Muscle of leg (tissue), 11 donors: ENCODE results near the gene USP36. TPM values are rescaled to one million over a fixed set of nuclear protein-coding genes. Genes with fewer than 3 reads are reported as not detected.
"Not testable (repeated sequence)": the region's sequence is repeated elsewhere in the genome, so short reads cannot be mapped to it uniquely, and the experiment has no call there.

ENCODE experiments used
- DNase-seq: peaks from one replicate; pipeline ENCODE4 v3.0.0; 2013
- H3K27ac ChIP-seq: one replicate; pipeline ENCODE4 v1.5.1; 2013; ENCODE audit warnings: mild to moderate bottlenecking, low read length, control low read depth
- H3K27me3 ChIP-seq: one replicate; pipeline ENCODE4 v1.6.1; 2013; ENCODE audit warnings: low read length; ENCODE audit not compliant: control insufficient read depth, insufficient read depth
- H3K36me3 ChIP-seq: one replicate; pipeline ENCODE4 v1.6.1; 2013; ENCODE audit warnings: low read length; ENCODE audit not compliant: control insufficient read depth, insufficient read depth
- H3K4me1 ChIP-seq: one replicate; pipeline ENCODE4 v1.6.1; 2013; ENCODE audit warnings: low read length; ENCODE audit not compliant: control insufficient read depth, insufficient read depth
- H3K4me3 ChIP-seq: one replicate; pipeline ENCODE4 v1.5.1; 2013; ENCODE audit warnings: low read length, control low read depth
- H3K9me3 ChIP-seq: replicated peaks from 2 replicates; pipeline ENCODE4 v1.6.1; 2013; ENCODE audit warnings: low read depth, low read length; ENCODE audit not compliant: control insufficient read depth
- WGBS: methylation state at CpG from one replicate; pipeline ENCODE4 v1.1.5; 2013; ENCODE audit warnings: missing lambda C conversion rate; ENCODE audit not compliant: insufficient coverage; 5-methylcytosine and 5-hydroxymethylcytosine counted together
- polyA plus RNA-seq, 8 donors: library from polyadenylated mRNA; unstranded; fragments of 120-200 nt; gene quantifications; one replicate each; pipeline versions ENCODE4 v1.2.1 to v1.2.3, GENCODE V29; 2013; ENCODE audit warnings: inconsistent platforms in 1 of 8, low replicate concordance in 1 of 8; ENCODE audit not compliant: insufficient read length in 8 of 8, insufficient read depth in 1 of 8
- total RNA-seq: library from RNA; stranded (reverse); fragments of 120-200 nt; gene quantifications from one replicate; pipeline ENCODE4 v1.2.4, GENCODE V29; 2013

The USP36 gene
- total and polyA plus RNA-seq, 9 donors, result 17.8 to 36.8 (median 29.8) TPM

GRCh38 chr17:78764871-78765270 lies 75.7 kb downstream of the USP36 start:
- H3K27me3 ChIP-seq, result no peaks in the 10 kb centered on the region
- no peak for DNase-seq
- peaks cover 2% of the 10 kb centered on the region for H3K9me3 ChIP-seq
- WGBS, result 87% methylated on average over 8 of the region's 8 CpGs
- H3K27ac ChIP-seq, result no peak overlapping the region
- H3K4me3 ChIP-seq, result no peak overlapping the region
- no peaks in the 10 kb centered on the region for H3K36me3 ChIP-seq
- peaks cover 40% of the 10 kb centered on the region for H3K4me1 ChIP-seq

DNA sequence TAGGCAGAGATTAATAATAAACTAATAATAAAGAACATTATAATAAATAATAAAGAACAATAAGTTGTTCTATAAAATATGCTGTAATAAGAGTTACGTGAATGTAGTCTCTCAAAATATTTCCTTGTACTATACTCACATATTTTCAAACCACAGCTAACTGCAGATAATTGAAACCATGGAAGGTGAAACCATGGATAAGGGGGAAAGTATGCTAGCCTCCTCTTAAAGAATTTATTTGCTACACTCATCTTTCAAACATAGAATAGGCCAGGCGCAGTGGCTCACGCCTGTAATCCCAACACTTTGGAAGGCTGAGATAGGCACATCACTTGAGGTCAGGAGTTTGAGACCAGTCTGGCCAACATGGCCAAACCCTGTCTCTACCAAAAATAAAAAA lies 77.1 kb downstream of the USP36 start:
- H3K27ac ChIP-seq, result no peak overlapping the region
- H3K4me1 ChIP-seq, result peaks cover 45% of the 10 kb centered on the region
- H3K27me3 ChIP-seq, result no peaks in the 10 kb centered on the region
- H3K36me3 ChIP-seq, result no peaks in the 10 kb centered on the region
- WGBS, result 100% methylated on average over 2 of the region's 3 CpGs
- peaks cover 2% of the 10 kb centered on the region for H3K9me3 ChIP-seq
- DNase-seq, result no peak
- H3K4me3 ChIP-seq, result no peak overlapping the region

DNA sequence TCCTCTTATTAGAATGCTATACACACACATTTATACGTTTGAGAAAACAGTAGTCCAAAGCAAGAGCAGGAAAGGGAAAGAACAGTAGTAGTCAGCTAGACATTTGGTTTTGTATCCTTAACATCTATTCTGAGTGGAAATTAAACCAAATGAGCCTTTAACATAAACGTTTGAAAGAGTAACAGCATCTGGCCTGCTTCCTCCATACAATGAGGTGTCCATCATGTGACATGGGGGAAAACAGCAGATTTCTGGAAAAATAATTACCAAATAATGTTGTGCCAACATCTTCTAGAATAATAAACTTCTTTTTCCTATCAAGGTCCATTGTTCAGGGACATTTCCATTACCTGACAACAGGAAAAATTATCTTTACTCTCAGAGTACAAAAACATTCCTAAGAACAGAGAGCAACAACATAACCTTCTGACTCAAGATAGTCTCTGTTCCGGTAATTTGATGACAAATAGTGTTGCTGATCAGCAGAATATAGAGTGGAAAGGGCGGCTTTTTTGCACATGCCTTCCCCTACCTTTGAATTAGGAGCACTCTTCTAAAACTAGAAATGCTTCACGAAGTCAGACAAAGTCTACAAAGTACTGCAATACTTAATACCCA lies 78.7 kb downstream of the USP36 start:
- Histone ChIP-seq H3K4me1 (peaks cover 32% of the 10 kb centered on the region), H3K27me3 (no peaks in the 10 kb centered on the region), H3K27ac (peak overlapping the region; percentile 76), H3K4me3 (no peak overlapping the region), H3K36me3 (no peaks in the 10 kb centered on the region), H3K9me3 (peaks cover 2% of the 10 kb centered on the region)
- no peak for DNase-seq
- no CpG with 5 or more reads among the region's 5 CpGs for WGBS

DNA sequence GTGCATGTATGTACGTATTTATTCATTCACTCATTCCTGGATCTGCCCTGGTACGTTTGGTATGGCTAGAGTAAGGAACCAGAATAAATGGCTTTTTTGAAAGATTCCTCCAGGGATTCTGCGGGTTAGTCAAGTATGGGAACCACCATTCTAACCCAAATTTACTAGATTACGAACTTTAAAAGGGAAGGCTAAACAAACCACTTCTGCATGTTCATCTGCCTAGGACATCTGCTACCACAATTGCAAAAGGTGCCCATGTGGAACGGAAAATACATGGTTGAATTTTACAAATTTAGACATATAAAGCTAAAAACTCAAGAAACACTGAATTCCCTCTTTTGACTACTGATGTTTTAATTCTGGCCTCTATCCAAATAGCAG lies 80.7 kb downstream of the USP36 start:
- DNase-seq, result no peak
- Histone ChIP-seq H3K27me3 (no peaks in the 10 kb centered on the region), H3K27ac (peak overlapping the region; percentile 60), H3K4me1 (peaks cover 16% of the 10 kb centered on the region), H3K4me3 (no peak overlapping the region), H3K9me3 (peaks cover 2% of the 10 kb centered on the region), H3K36me3 (no peaks in the 10 kb centered on the region)
- no CpG with 5 or more reads among the region's 5 CpGs for WGBS

- peaks cover 2% of the 10 kb centered on the region for H3K9me3 ChIP-seq
- no peak overlapping the region for H3K4me3 ChIP-seq
- H3K27ac ChIP-seq, result peak overlapping the region; percentile 60
- peak; percentile 88 for DNase-seq
- H3K36me3 ChIP-seq, result no peaks in the 10 kb centered on the region
- H3K4me1 ChIP-seq, result peaks cover 15% of the 10 kb centered on the region
- 90% methylated on average over 2 of the region's 11 CpGs for WGBS
- H3K27me3 ChIP-seq, result no peaks in the 10 kb centered on the region
Observed at GRCh38 chr17:78759203-78759968, 81.2 kb downstream of the USP36 start.

DNA sequence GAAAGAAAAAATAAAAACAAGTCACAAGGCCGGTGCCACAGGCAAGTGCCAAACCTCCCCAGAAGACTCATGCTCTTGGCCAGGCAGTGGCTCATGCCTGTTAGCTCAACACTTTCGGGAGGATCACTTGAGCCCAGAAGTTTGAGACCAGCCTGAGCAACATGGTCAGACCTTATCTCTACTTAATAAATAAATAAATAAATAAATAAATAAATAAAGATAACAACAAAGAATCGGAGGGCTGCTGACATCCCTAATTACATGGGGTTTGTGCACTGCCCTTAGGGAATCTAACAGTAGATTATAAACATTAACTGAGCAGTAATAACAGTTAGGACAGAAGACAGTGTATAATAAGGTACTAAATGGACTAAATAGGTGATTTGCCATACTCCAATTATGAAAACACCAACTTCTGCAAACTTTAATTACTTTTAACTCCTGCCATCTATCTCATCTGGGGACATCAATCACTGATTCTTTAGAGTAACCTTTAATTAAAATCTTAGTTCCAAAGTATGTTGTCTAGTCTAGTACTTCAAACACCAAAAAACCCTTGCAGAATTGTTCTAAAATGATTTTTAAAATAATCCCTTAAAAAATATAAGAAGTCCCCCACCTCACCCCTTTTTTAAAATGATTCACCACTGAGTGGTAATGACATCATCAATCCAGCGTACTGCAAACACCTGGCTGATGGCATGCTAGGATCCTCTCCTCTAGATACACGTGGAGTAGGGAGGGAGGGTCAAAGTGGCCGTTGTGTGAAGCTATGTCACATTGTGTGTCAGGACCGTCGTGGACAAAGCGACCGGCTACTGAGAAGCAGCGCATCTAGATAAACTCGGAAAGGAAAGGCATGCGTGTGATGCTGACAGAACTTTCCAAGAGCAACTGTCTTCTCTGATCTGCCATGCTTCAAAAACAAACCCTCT lies 87.0 kb downstream of the USP36 start:
- Histone ChIP-seq H3K36me3 (no peaks in the 10 kb centered on the region), H3K27ac (no peak overlapping the region), H3K4me1 (peaks cover 3% of the 10 kb centered on the region), H3K9me3 (no peaks in the 10 kb centered on the region), H3K27me3 (no peaks in the 10 kb centered on the region), H3K4me3 (no peak overlapping the region)
- no peak for DNase-seq
- 86% methylated on average over 8 of the region's 13 CpGs for WGBS

- H3K4me1 ChIP-seq, result peaks cover 4% of the 10 kb centered on the region
- no peaks in the 10 kb centered on the region for H3K27me3 ChIP-seq
- no CpG with 5 or more reads among the region's 14 CpGs for WGBS
- DNase-seq, result no peak
- H3K36me3 ChIP-seq, result no peaks in the 10 kb centered on the region
- no peak overlapping the region for H3K4me3 ChIP-seq
- H3K9me3 ChIP-seq, result no peaks in the 10 kb centered on the region
- no peak overlapping the region for H3K27ac ChIP-seq
Observed at GRCh38 chr17:78751447-78752161, 89.0 kb downstream of the USP36 start.

- not testable (repeated sequence) for H3K27ac ChIP-seq, H3K4me1 ChIP-seq, H3K9me3 ChIP-seq, H3K36me3 ChIP-seq, DNase-seq, H3K27me3 ChIP-seq, H3K4me3 ChIP-seq
- WGBS, result 96% methylated on average over 4 of the region's 5 CpGs
Observed at GRCh38 chr17:78751000-78751399, 89.6 kb downstream of the USP36 start.

GRCh38 chr17:78748730-78749317 lies 91.8 kb downstream of the USP36 start:
- peaks cover 3% of the 10 kb centered on the region for H3K36me3 ChIP-seq
- no peaks in the 10 kb centered on the region for H3K9me3 ChIP-seq
- peak overlapping the region; percentile 56 for H3K27ac ChIP-seq
- H3K27me3 ChIP-seq, result no peaks in the 10 kb centered on the region
- WGBS, result 53% methylated on average over 4 of the region's 8 CpGs
- no peak overlapping the region for H3K4me3 ChIP-seq
- peak; percentile 75 for DNase-seq
- H3K4me1 ChIP-seq, result peaks cover 5% of the 10 kb centered on the region
